DMS53 treated with DMSO at 0.1 percent for 48 hours (cell line): ENCODE measurements around the gene PLSCR5.

Experiments used
- DNase-seq: peaks from one replicate; lab custom pipeline; 2025; ENCODE audit not compliant: unreplicated experiment; lab: John Stamatoyannopoulos, UW

Gene PLSCR5

DNA sequence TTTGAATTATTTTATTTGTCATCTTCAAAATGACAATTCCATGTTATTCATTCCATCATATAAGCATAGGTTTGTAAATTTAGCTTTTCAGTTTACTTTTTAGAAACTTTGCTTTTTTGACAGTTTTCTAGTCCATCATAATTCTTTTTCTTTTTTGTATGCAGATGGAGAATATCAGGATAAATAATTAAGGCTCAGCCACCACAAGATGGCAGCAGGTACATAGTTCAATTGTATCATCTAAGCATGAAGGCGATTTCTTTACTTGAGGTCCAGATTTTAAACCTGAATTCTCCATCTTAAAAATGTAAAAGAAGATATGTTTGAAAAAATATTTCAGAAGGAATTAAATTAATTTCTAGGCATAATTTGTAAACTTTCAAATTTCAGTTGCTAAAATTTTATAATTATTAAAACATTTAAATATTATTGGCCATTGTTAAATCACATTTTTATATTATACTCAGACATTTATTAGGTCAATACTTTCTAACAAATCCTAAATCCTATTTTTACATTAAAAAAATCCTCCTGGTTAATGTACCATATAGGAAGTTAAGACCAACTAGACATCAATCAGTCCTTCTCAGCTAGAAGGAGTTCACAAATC lies 15.1 kb downstream of the PLSCR5 start:
- peak; percentile 26 for DNase-seq

DNA sequence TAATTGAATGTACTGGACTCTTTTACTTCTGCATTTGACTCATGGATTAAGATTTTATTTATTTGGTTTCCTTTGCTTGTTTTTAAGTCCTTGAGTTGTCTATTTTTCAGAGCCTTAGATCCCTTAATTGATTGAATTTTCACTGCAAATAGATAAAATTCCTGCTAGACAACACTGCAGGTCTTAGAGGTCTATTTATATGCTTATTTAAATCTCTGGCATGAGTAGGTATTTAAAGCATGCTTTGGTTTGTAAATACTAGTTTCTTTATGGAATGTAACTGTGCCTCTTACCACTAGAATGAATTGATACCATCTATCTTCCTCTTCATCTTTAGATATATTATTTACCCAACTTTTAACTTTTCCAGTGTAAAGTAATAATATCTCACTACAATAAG lies 20.0 kb downstream of the PLSCR5 start:
- DNase-seq = no peak

DNA sequence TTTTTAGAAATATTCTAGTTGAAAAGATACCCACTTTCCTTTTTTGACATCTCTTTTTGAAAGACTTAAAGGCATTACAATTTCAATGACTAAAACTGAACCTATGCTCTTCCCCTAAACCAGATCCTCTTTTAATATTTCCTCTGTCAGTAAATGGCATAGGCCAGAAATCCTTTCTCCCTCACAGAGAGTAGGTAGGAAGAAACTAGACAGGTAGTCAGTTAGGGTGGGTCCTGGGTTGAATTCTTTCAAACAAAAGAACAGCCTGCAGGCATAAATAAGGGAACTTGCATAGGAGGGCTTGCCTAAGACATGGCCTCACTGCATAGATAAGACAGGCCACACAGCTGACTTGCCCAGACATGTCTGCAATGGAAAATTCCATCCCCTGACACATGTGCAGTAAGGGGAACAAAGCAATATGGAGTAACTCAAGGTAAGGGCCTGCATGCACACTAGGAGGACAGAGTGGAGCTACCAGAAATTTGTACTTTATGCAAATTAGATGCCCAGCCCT lies 23.1 kb downstream of the PLSCR5 start:
- no peak for DNase-seq

DNA sequence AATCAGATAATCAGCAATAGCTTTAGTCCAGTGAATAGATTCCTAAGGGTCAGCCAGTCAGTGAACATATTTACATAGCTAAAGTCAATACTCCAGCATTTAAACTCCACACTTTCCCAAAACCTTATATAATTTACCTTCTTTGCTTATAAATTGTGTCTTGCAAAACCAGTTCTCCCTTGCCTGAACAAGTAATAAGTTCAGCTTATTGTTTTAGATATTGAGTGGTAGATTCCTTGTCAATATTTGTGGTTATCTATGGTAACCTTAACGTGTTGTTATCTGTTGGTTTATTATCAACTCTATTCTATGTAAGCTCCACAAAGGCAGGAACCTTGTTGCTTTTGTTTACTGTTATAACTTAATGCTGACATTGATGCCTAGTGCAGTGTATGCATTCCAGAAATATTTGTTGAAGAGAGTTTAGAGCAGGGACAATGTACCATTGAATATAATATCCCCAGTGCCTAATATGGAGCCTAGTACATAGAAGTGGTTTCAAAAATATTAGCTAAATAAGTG lies 24.0 kb downstream of the PLSCR5 start:
- DNase-seq = peak; percentile 25

DNA sequence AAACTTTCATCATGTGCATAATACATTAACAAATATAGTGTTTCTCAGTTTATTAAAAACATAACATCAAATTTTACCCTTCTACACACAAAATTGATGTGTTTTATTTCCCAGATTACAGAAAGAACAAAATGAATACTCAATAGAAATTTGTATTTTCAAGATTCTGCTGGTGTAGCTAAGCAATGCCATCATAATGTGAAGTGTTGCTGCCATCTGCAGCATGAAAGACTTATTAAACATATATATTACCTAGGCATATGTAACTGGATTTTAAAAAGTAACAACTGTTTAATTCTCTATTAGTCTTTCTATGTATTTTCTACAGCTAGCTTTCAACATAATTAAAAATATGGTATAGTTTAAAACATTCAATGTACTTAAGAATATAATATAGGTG lies 27.5 kb downstream of the PLSCR5 start:
- DNase-seq = peak; percentile 40

DNA sequence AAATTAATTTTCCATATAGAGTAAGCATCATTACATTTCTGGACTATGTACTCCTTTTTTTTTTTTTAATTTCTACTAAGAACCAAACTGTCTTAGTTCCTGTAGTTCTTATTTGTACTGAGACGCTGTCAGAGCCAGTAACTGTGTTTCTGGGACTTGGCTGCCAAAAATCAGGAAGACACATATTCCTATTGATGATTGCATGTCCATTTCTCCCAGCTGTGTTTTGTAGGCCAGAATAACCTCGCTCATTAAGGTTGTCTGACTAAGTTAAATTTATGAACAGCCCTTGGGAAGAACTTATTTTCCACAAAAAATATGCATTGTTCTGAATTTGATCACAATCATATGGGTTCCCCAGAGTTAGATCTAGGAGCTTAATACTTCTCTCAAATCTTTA lies 29.5 kb downstream of the PLSCR5 start:
- no peak for DNase-seq

DNA sequence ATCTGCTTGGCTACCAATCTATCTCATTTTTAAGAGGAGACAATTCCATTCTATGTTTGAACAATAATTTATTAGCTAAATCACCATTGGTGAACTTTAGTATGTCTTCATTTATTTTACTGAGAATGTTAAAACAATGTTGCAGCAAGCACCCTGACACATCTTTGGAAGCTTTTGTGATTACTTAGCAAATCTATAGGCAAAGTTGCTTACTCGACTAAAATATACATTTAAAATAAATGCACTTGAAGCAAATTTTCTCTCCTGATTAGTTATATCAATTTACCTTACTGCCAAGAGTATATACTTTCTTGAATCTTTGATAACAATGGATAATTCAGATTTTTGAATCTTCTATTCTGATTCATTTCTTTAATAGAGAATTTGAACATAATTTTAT lies 31.0 kb downstream of the PLSCR5 start:
- DNase-seq = no peak

DNA sequence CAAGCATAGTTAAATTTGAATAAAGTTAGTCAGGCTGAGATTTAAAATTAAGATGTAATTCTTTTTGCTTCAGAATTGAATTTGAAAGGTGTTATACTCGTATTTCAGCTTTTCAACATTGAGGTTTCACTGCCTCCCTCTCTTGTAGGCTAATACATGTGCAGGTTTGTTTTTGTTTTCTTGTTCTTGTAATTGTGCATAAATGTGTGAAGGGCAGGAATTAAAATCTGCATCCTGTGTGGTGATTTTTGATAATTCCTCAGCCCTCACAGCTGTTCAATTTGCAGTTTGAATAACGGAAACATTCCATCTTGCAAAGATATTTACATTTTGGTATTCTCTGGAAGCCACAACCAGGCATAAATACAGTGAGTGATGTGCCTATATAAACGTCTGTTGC lies 35.8 kb downstream of the PLSCR5 start:
- no peak for DNase-seq

DNA sequence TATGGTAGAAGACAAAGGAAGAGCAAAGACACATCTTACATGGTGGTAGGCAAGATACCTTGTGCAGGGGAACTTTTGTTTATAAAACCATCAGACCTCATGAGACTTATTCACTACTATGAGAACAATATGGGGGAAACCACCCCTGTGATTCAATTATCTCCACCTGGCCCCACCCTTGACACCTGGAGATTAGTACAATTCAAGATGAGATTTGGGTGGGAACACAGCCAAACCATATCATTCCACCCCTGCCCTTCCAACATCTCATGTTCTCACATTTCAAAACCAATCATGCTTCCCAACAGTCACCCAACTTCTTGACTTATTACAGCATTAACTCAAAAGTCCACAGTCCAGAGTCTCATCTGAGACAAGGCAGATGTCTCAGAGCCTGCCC lies 39.0 kb downstream of the PLSCR5 start:
- DNase-seq = no peak

DNA sequence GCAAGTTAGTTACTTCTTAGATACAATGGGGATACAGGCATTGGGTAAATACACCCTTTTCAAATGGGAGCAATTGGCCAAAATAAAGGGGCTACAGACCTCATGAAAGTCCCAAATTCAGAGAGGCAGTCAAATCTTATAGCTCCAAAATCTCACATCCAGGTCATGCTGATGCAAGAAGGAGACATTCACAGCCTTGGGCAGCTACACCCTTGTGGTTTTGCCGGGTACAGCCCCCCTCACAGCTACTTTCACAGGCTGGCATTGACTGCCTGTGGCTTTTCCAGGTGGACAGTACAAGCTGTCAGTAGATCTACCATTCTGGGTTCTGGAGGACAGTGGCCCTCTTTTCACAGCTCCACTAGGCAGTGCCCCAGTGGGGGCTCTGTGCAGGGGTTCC lies 43.3 kb downstream of the PLSCR5 start:
- DNase-seq = no peak

DNA sequence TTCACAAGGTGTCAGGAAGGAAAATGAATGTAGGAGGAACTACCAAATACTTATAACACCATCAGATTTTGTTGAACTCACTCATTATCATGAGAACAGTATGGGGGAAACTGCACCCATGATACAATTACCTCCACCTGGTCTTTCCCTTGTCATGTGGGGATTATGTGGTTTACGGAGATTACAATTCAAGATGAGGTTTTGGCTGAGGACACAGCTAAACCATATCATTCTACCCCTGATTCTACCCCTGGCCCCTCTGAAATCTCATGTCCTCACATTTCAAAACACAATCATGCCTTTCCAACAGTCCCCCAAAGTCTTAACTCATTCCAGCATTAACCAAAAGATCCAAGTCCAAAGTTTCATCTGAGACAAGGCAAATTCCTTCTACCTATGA lies 43.7 kb downstream of the PLSCR5 start:
- DNase-seq = no peak

DNA sequence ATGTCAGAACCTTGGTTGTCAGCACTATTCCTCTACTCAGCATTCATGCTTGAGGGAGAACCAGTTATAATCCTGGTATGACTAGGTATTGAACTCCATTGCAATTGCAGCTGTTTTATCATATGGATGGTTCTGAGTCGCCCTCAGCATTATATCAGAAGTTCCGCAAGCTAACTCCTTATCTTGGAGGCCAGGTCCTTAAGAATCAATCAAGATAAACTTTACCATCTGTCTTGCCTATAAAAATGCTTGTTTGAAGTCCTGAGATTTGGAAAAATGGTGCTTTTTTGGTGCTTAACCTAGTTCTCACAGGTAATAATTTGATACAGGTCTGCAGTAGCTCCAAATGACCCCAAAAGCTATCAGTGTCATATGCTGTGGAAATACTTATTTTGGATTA lies 44.5 kb downstream of the PLSCR5 start:
- DNase-seq = no peak

DNA sequence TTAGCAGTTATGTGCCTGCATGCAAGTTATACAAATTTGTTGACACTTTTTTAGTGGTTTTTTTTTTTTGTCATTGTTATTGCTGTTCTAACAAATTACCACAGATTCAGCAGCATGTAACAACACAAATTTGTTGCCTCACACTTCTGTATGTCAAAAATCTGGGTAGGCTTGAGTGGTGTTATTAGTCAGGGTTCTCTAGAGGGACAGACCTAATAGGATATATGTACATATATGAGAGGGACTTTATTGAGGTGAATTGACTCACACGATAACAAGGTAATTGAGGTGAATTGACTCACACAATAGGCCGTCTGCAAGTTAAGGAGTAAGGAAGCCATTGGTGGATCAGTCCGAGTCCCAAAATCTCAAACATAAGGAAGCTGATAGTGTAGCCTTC lies 45.8 kb downstream of the PLSCR5 start:
- no peak for DNase-seq

DNA sequence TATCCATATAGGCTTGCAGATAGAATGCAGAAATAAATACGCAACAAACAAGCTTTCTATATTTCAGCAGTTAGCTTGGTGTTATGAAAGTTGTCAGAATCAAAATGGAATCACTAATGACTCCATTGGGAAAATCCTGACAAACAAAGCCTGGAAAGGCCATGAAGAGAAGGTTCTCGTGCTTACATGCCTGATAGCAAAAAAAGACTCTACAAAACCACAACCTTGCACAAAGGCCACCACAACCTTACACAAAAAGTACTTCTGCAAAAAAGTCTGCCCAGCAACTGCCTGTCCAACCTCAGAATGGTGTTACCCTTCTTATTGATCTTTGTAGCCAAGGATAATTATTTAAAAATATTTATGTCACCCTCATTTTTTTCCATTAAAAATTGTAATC lies 46.4 kb downstream of the PLSCR5 start:
- no peak for DNase-seq

DNA sequence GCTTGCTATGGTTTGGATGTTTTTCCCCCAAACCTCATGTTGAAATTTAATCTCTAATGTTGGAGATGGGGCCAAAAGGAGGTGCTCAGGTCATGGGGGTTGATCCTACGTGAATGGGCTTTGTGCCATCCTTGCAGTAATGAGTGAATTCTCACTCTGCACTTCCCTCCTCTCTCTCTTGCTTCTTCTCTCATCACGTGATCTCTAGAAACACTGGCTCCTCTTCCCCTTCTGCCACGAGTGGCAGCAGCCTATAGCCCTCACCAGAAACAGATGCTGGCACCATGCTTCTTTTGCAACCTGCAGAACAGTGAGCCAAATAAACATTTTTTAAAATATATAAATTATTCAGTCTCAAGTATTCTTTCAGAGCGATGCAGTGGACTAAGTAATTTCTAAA lies 47.4 kb downstream of the PLSCR5 start:
- no peak for DNase-seq

DNA sequence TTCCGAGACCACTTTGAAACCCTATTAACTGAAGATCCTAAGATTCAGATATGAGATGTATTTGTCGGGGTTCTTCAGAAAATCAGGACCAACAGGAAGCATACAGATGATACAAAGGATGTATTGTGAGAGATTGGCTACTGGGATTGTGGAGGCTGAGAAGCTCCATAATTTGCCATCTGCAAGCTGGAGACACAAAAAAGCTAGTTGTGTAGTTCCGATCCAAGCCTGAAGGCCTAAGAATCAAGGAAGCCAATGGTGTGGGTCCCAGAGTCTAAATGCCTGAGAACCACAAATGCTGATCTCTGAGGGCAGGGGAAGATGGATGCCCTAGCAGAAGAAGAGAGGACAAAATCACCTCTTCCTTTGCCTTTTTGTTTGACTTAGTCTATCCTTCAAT lies 49.8 kb downstream of the PLSCR5 start:
- DNase-seq = no peak

DNA sequence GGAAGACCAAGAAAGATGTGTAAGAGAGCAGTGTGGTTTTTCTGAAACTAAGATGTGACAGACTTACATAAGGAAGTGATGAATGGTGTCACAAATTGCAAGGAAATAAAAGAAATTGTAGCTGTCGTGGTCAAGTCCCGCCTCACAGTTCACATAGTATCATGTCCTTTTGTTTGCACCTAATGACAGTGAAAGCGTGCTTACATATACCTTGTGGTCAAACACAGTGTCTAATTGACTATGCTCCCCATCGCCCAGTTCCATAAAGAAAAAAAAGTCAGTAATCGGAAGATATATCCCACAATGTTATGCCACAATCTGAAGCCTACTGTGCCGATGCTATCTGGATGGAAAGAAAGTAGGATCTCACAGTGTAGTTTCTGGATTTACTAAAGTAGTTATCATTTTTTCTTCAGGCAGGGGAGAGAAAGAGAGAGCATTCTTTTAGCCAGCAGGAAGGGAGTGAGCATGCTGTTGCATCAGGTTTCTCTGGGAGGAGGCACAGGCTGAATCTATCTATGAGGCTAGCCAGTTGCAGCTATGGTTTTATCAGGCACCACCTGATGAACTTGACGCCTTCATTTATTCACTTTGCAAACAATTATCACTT lies 50.9 kb downstream of the PLSCR5 start:
- no peak for DNase-seq

DNA sequence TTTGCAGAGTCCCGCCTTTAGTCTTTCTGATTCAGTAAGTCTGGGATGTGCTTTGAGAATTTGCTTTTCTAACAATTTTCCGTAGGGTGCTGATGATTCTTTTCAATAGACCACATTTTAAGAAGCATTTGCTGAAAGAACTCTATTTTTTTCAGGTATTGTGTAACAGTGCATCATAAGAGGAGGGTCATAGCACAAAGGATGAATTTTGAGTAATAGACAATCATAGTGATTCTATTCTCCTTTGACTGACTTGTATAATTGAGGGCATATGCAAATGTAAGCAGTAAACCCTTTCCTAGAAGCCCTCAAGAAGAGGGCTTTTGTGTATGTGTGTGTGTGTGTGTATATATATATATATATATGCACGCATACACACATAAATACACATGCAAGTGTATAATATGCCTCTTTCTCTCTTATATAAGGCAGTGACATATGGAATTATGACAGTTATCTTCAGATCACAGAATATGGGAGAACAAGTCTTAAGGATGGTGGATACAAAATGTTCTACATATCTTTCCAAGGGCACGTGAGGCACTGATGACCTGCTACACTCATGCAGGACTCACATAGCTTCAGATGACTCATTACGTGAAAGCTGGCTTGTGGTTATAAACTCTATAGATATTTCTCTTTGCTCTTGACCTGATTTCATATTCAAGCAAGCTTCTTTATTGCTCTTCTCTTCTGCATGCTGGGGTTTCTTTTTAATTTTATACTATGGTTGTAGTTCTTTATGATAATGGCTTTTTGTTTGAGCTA lies 54.2 kb downstream of the PLSCR5 start:
- DNase-seq = no peak

DNA sequence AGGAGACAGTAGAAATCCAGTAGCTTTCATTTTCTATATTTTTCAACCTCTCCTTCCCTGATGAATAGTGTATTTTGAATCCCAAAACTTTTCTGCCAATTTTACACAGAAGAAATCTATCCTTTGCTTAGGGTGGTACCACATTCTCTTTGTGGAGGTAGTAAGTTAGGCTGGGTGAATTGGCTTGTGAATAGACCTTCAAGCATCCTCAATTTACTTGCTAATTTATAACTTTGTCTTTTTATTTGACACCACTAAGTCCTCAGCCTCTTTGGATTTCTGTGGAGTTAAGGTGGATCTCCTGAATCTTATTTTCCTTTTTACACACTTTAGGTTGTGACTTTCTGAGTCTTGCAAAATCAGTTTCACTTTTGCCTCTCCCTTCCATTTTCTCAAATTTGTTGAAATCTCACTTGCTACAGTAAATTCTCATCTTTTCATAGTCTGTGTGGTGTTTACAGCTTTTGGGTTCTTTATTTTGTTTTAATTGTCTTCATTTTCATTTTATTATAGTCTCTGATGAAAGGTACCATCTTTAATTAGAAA lies 55.0 kb downstream of the PLSCR5 start:
- DNase-seq = no peak

DNA sequence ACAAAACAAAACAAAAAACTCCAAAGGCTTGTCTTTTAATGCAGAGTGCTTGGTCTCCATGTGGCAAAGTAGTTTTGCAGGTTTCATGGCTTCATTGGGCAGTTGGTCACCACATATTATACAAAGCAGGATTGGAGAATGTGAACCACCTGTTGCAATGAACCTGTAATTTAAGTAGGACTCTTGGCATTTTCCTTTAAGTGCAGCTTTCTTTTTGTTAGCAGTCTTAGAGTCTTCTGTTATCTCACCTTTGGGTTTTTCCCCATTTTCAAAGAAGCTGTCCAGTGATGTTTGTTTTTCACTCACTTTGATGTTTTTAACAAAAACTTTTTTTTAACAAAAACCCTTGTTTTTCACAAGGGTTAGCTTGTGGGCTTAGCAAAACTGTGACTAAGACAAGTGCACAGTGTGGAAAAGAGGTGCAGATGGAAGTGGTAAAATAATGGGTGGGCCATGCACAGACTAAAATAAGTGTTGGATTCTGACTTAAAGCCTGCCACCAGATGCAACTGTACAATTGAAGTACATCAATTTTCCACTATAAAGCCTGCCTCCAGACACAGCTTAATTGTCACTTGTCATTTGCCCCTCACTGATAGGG lies 57.8 kb downstream of the PLSCR5 start:
- no peak for DNase-seq

DNA sequence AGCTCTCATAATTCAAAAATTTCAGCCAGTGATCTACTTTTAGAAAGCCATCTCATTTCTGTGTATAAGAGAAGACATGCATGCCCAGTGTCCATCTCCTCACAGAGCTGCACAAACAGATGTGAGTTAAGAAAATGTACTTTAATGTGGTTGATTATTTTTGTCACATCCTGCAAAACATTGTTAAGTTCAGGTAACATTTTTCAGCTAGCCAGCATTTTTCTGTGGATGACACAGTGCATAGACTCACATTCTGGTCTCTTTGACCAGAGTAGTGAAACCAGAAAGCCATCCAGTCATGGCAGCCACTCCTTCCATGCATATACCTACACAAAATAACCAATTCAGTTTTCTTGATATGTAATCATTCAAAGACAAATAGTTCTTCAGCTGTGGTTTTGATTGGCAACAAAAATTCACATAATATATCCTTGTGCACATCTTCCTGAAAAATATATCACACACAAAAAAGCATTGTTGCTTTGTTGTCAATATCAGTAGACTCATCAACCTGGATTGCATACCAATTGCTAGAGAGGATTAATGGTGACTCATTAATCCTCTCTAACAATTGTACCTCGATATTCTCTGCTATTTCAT lies 58.7 kb downstream of the PLSCR5 start:
- DNase-seq = no peak
